Stimulated activated CD4-positive, alpha-beta T cell treated with anti-CD3 and anti-CD28 coated beads, Interleukin-4, amount 100 ng/mL, for 4 hours (primary cell): Measurements from ENCODE around the gene AUTS2.

ENCODE experiments used
- DNase-seq, 2 experiments: peaks; one replicate each; pipeline ENCODE4 v3.0.0-alpha.2; 2020

The AUTS2 gene

GRCh38 chr7:70014472-70015177 lies 416.4 kb downstream of the AUTS2 start:
- no peak for DNase-seq

GRCh38 chr7:70015353-70015752 lies 417.1 kb downstream of the AUTS2 start:
- no peak for DNase-seq

GRCh38 chr7:70016044-70016770 lies 417.9 kb downstream of the AUTS2 start:
- no peak for DNase-seq

- no peak for DNase-seq
Measured at GRCh38 chr7:70017357-70017756, 419.1 kb downstream of the AUTS2 start.

GRCh38 chr7:70018700-70019099 lies 420.4 kb downstream of the AUTS2 start:
- no peak for DNase-seq

- no peak for DNase-seq
Measured at GRCh38 chr7:70027867-70028266, 429.6 kb downstream of the AUTS2 start.

GRCh38 chr7:70028620-70029019 lies 430.3 kb downstream of the AUTS2 start:
- no peak for DNase-seq

- no peak for DNase-seq
Measured at GRCh38 chr7:70029993-70030392, 431.7 kb downstream of the AUTS2 start.

- DNase-seq, result no peak
Measured at GRCh38 chr7:70030745-70031144, 432.5 kb downstream of the AUTS2 start.

GRCh38 chr7:70031245-70031644 lies 433.0 kb downstream of the AUTS2 start:
- no peak for DNase-seq

- DNase-seq, result no peak
Measured at GRCh38 chr7:70032649-70033048, 434.4 kb downstream of the AUTS2 start.

- DNase-seq, result no peak
Measured at GRCh38 chr7:70033226-70033625, 435.0 kb downstream of the AUTS2 start.

GRCh38 chr7:70034999-70035398 lies 436.7 kb downstream of the AUTS2 start:
- DNase-seq, result no peak

GRCh38 chr7:70035519-70035918 lies 437.2 kb downstream of the AUTS2 start:
- no peak for DNase-seq

- DNase-seq, result no peak
Measured at GRCh38 chr7:70035955-70036354, 437.7 kb downstream of the AUTS2 start.

- DNase-seq, result no peak
Measured at GRCh38 chr7:70036695-70037094, 438.4 kb downstream of the AUTS2 start.

- DNase-seq, result no peak
Measured at GRCh38 chr7:70037171-70037933, 439.1 kb downstream of the AUTS2 start.

GRCh38 chr7:70040051-70040450 lies 441.8 kb downstream of the AUTS2 start:
- DNase-seq, result no peak

- no peak for DNase-seq
Measured at GRCh38 chr7:70040970-70041766, 442.9 kb downstream of the AUTS2 start.

GRCh38 chr7:70042533-70042932 lies 444.3 kb downstream of the AUTS2 start:
- no peak for DNase-seq

GRCh38 chr7:70043015-70043538 lies 444.8 kb downstream of the AUTS2 start:
- no peak for DNase-seq

GRCh38 chr7:70044064-70044463 lies 445.8 kb downstream of the AUTS2 start:
- no peak for DNase-seq

- DNase-seq, result no peak
Measured at GRCh38 chr7:70044525-70044924, 446.2 kb downstream of the AUTS2 start.
